HG03060 (cell line): ENCODE data around the gene ADAM23.

ENCODE experiments used
- ATAC-seq: cut with Tn5 transposase; IDR thresholded peaks from one replicate; pipeline ENCODE4 v1.9.1; 2021; ENCODE audit warnings: low read depth, moderate number of reproducible peaks; ENCODE audit not compliant: unreplicated experiment

Gene ADAM23

GRCh38 chr2:206557321-206557720, 114.0 kb downstream of the ADAM23 start:
- no peak for ATAC-seq

- ATAC-seq = no peak
Measured at GRCh38 chr2:206558492-206558891, 115.2 kb downstream of the ADAM23 start.

GRCh38 chr2:206561962-206562361, 118.6 kb downstream of the ADAM23 start:
- no peak for ATAC-seq

- ATAC-seq = no peak
Measured at GRCh38 chr2:206562375-206562774, 119.0 kb downstream of the ADAM23 start.

- no peak for ATAC-seq
Measured at GRCh38 chr2:206563374-206563773, 120.0 kb downstream of the ADAM23 start.

GRCh38 chr2:206565666-206566065, 122.3 kb downstream of the ADAM23 start:
- ATAC-seq = no peak

- ATAC-seq = no peak
Measured at GRCh38 chr2:206569470-206569869, 126.1 kb downstream of the ADAM23 start.

GRCh38 chr2:206570199-206570598, 126.9 kb downstream of the ADAM23 start:
- ATAC-seq = no peak

- no peak for ATAC-seq
Measured at GRCh38 chr2:206572725-206573124, 129.4 kb downstream of the ADAM23 start.

GRCh38 chr2:206573793-206574192, 130.5 kb downstream of the ADAM23 start:
- no peak for ATAC-seq

- ATAC-seq = no peak
Measured at GRCh38 chr2:206584323-206585116, 141.2 kb downstream of the ADAM23 start.

GRCh38 chr2:206585335-206585734, 142.0 kb downstream of the ADAM23 start:
- no peak for ATAC-seq

- ATAC-seq = no peak
Measured at GRCh38 chr2:206586609-206587008, 143.3 kb downstream of the ADAM23 start.

GRCh38 chr2:206597717-206598218, 154.4 kb downstream of the ADAM23 start:
- no peak for ATAC-seq

GRCh38 chr2:206603243-206603642, 159.9 kb downstream of the ADAM23 start:
- ATAC-seq = no peak

GRCh38 chr2:206610451-206610850, 167.1 kb downstream of the ADAM23 start:
- ATAC-seq = no peak

- no peak for ATAC-seq
Measured at GRCh38 chr2:206611191-206611590, 167.9 kb downstream of the ADAM23 start.

- no peak for ATAC-seq
Measured at GRCh38 chr2:206611736-206612135, 168.4 kb downstream of the ADAM23 start.

- no peak for ATAC-seq
Measured at GRCh38 chr2:206614811-206615210, 171.5 kb downstream of the ADAM23 start.

GRCh38 chr2:206615417-206616089, 172.2 kb downstream of the ADAM23 start:
- ATAC-seq = no peak

GRCh38 chr2:206616151-206616550, 172.8 kb downstream of the ADAM23 start:
- no peak for ATAC-seq

- ATAC-seq = no peak
Measured at GRCh38 chr2:206619011-206619410, 175.7 kb downstream of the ADAM23 start.
